Osteocyte (in vitro differentiated cells): ENCODE data around the gene TXNL4B. TPM values are rescaled to one million over a fixed set of nuclear protein-coding genes. Genes with fewer than 3 reads are reported as not detected.
"Not testable (repeated sequence)": the region's sequence is repeated elsewhere in the genome, so short reads cannot be mapped to it uniquely, and the experiment has no call there.

Experiments used
- DNase-seq: peaks from one replicate; pipeline ENCODE4 v3.0.0; 2021; ENCODE audit warnings: mixed read lengths; ENCODE audit not compliant: unreplicated experiment; ENCODE audit errors: extremely low spot score
- H3K27ac Mint-ChIP-seq: one replicate; pipeline ENCODE4 v1.8.0; 2021; ENCODE audit warnings: mild to moderate bottlenecking, mixed read lengths; ENCODE audit not compliant: unreplicated experiment
- H3K27me3 Mint-ChIP-seq: one replicate; pipeline ENCODE4 v1.8.0; 2021; ENCODE audit warnings: mixed read lengths; ENCODE audit not compliant: unreplicated experiment
- H3K36me3 Mint-ChIP-seq: one replicate; pipeline ENCODE4 v1.8.0; 2021; ENCODE audit warnings: mixed read lengths; ENCODE audit not compliant: unreplicated experiment
- H3K4me1 Mint-ChIP-seq: one replicate; pipeline ENCODE4 v1.8.0; 2021; ENCODE audit warnings: mixed read lengths; ENCODE audit not compliant: unreplicated experiment
- H3K4me3 Mint-ChIP-seq: one replicate; pipeline ENCODE4 v1.8.0; 2021; ENCODE audit warnings: mild to moderate bottlenecking, moderate library complexity, mixed read lengths; ENCODE audit not compliant: unreplicated experiment
- H3K9me3 Mint-ChIP-seq: one replicate; pipeline ENCODE4 v1.8.0; 2021; ENCODE audit warnings: mixed read lengths; ENCODE audit not compliant: unreplicated experiment
- CTCF ChIP-seq: fragments of 200-600 bp; sonication (generic); IDR thresholded peaks from 2 replicates; pipeline ENCODE4 v1.5.0; 2021; ENCODE audit warnings: antibody characterized with exemption, mild to moderate bottlenecking, moderate library complexity
- total RNA-seq: library from RNA; stranded (reverse); gene quantifications from 2 replicates; pipeline ENCODE4 v1.2.1, GENCODE V29; 2021

The TXNL4B gene
- total RNA-seq, 1 donor from 2014 or later, result 10.0 TPM

- Mint-ChIP-seq H3K4me1 (no peaks in the 10 kb centered on the region), H3K9me3 (no peaks in the 10 kb centered on the region), H3K36me3 (no peaks in the 10 kb centered on the region), H3K27ac (no peak overlapping the region), H3K4me3 (no peak overlapping the region), H3K27me3 (peaks cover 4% of the 10 kb centered on the region)
- no peak for DNase-seq
- TF ChIP-seq CTCF, result no peak
Observed at GRCh38 chr16:72061564-72061963, 31.9 kb downstream of the TXNL4B start.

- Mint-ChIP-seq H3K27me3 (peaks cover 4% of the 10 kb centered on the region), H3K27ac (no peak overlapping the region), H3K36me3 (no peaks in the 10 kb centered on the region), H3K4me3 (no peak overlapping the region), H3K4me1 (no peaks in the 10 kb centered on the region), H3K9me3 (no peaks in the 10 kb centered on the region)
- no peak for DNase-seq
- no peak for TF ChIP-seq CTCF
Observed at GRCh38 chr16:72060405-72060804, 33.0 kb downstream of the TXNL4B start.

DNA sequence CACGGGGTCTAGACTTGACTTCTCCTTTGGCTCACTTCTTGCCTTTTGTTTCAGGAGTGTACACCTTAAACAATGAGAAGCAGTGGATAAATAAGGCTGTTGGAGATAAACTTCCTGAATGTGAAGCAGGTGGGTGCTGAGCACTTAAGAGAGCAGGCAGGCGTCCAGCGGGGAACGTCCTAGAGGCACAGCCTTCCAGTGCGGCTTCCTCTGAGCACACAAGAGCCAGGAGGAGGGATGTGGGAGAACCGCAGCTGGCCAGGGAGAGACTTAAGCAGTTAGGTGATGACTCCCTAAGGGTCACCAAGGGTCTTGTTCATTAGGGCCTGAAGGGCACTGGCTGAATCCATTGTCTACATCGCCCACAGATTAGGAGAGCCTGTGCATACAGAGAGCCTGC lies 34.4 kb downstream of the TXNL4B start:
- H3K27ac Mint-ChIP-seq, H3K27me3 Mint-ChIP-seq, H3K36me3 Mint-ChIP-seq, DNase-seq, H3K9me3 Mint-ChIP-seq, H3K4me1 Mint-ChIP-seq, H3K4me3 Mint-ChIP-seq: not testable (repeated sequence)

- not testable (repeated sequence) for H3K27ac Mint-ChIP-seq, H3K4me3 Mint-ChIP-seq, H3K27me3 Mint-ChIP-seq, DNase-seq, H3K4me1 Mint-ChIP-seq, H3K9me3 Mint-ChIP-seq, H3K36me3 Mint-ChIP-seq
Observed at GRCh38 chr16:72057313-72057712, 36.1 kb downstream of the TXNL4B start.

DNA sequence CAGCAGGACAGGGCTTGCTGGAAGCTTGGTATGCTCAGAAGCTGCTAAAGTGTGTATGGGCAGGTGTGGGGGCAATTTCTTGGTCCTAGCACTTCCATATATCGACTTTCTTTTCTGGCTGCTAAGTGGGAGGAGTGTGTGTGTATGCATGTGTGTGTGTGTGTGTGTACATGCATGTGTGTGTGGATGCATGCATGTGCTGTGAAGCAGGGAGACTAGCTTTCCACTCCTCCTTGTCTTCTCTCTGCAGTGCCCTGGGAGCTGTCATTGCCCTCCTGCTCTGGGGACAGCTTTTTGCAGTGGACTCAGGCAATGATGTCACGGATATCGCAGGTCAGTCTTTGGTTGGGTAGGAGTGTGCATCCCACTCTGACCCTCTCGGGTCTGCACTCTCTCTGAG lies 37.5 kb downstream of the TXNL4B start:
- Mint-ChIP-seq H3K4me3 (no peak overlapping the region), H3K4me1 (no peaks in the 10 kb centered on the region), H3K9me3 (no peaks in the 10 kb centered on the region)

GRCh38 chr16:72054254-72054847 lies 39.1 kb downstream of the TXNL4B start, which contains the start of gene HP:
Gene HP (plus strand): TSS chr16:72054505. CDS start chr16:72054653, 148 bp downstream.
- H3K27ac Mint-ChIP-seq, H3K27me3 Mint-ChIP-seq, DNase-seq, H3K36me3 Mint-ChIP-seq, H3K4me1 Mint-ChIP-seq, H3K9me3 Mint-ChIP-seq, H3K4me3 Mint-ChIP-seq: not testable (repeated sequence)

More for the DNA sequence above, 37.5 kb downstream of the TXNL4B start:
- Mint-ChIP-seq H3K36me3 (no peaks in the 10 kb centered on the region), H3K27ac (no peak overlapping the region), H3K27me3 (peaks cover 8% of the 10 kb centered on the region)
- TF ChIP-seq CTCF, result no peak
- DNase-seq, result no peak
